ENCODE results near the gene COIL.

GRCh38 chr17:56987283-56987834 lies 26.5 kb upstream of the COIL start:
- TF ChIP-seq CTCF (IDR thresholded peaks at IDR 0.05 in 2 of 3, conservative IDR thresholded peaks at IDR 0.05 in 1 of 3; ENCODE audit: borderline replicate concordance in 1 of 3, insufficient read depth in 1 of 3, low read depth in 2 of 3, low read length in 2 of 3) = no peak
- no peak for TF ChIP-seq POLR2AphosphoS5 (IDR thresholded peaks at IDR 0.05; ENCODE audit: low read depth, low read length)
- no peak for TF ChIP-seq SRF (IDR thresholded peaks at IDR 0.05; ENCODE audit: low read depth)
